GM15510 (cell line): ENCODE results near the gene TM9SF4.

Experiments
- POLR2A ChIP-seq: IDR thresholded peaks from 3 replicates; pipeline ENCODE4 v1.6.1; 2011; ENCODE audit warnings: borderline replicate concordance; ENCODE audit not compliant: insufficient read length; ENCODE audit errors: extremely low read depth

TM9SF4 gene, protein sequence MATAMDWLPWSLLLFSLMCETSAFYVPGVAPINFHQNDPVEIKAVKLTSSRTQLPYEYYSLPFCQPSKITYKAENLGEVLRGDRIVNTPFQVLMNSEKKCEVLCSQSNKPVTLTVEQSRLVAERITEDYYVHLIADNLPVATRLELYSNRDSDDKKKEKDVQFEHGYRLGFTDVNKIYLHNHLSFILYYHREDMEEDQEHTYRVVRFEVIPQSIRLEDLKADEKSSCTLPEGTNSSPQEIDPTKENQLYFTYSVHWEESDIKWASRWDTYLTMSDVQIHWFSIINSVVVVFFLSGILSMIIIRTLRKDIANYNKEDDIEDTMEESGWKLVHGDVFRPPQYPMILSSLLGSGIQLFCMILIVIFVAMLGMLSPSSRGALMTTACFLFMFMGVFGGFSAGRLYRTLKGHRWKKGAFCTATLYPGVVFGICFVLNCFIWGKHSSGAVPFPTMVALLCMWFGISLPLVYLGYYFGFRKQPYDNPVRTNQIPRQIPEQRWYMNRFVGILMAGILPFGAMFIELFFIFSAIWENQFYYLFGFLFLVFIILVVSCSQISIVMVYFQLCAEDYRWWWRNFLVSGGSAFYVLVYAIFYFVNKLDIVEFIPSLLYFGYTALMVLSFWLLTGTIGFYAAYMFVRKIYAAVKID

GRCh38 chr20:32109392-32110172 is at the start of gene TM9SF4:
TSS of gene TM9SF4 (plus strand) at chr20:32109714. CDS start at chr20:32109741, 27 bp downstream.
- TF ChIP-seq POLR2A: peak; percentile 80

DNA sequence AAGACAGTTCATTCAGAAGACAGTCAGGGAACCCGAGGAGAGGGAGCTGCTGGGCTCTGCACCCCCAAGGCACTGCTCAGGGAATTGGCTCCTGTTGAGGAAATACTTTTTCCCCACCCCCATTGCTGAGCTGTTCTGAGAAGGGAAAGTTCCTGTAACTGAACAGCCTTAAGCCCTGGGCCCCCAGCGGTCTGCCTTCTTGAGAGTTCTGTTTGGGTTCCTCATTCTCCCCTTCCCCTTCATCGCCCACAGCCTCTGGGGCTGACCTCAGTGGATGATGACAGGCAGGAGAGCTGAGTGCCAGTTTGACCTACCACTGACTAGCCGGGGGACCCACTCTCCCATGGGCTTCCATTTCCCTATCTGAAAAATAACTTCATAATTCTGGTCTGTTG is 46.7 kb upstream of the TM9SF4 start:
- TF ChIP-seq POLR2A: no peak

- TF ChIP-seq POLR2A: no peak
Measured at GRCh38 chr20:32063695-32064094, 45.8 kb upstream of the TM9SF4 start.

GRCh38 chr20:32064667-32065066 is 44.8 kb upstream of the TM9SF4 start:
- no peak for TF ChIP-seq POLR2A

DNA sequence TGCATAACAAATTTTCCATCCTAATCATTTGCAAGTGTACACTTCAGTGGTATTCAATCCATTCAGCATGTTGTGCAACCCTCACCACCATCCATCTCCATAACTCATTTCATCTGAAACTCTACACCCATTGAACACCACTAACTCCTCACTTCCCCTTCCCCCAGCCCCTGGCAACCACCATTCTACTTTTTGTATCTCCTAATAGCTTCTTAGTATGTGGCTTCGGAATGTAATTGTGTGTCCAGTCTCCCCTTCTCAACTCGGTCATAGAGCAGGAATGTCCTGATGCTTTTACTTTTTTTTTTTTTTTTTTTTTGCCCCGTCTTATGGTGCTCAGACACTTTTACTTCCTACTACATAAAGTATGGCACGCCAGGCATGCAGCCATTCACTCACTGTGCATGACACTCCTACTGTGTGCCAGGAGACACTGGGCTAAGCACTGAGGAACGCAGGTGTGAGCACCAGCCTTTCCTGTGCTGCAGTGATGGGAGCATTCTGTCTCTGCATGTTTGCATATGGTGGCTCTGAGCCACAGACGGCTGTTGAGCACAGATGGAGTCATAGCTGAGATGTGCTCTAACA is 42.2 kb upstream of the TM9SF4 start:
- TF ChIP-seq POLR2A: no peak

- TF ChIP-seq POLR2A: no peak
Measured at GRCh38 chr20:32068174-32068573, 41.3 kb upstream of the TM9SF4 start.

- no peak for TF ChIP-seq POLR2A
Measured at GRCh38 chr20:32069711-32070110, 39.8 kb upstream of the TM9SF4 start.

DNA sequence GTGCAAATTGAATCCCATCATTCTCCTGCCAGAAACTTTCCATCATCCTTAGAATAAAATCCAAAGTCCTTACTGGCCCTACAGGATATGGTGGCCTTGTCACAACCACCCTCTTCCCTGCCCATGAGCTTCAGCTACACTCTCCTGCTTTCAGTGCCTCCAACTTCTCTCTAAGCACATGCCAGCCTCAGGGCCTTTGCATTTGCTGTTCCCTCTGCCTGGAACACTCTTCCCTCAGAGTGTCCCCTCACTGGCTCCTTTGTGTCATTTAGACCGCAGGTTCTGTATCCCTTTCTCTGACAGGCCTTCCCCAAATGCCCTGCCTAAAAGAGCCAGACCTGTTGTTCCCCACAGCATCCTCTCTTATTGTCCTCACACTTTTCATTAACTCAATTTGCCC is 39.2 kb upstream of the TM9SF4 start:
- TF ChIP-seq POLR2A: no peak

DNA sequence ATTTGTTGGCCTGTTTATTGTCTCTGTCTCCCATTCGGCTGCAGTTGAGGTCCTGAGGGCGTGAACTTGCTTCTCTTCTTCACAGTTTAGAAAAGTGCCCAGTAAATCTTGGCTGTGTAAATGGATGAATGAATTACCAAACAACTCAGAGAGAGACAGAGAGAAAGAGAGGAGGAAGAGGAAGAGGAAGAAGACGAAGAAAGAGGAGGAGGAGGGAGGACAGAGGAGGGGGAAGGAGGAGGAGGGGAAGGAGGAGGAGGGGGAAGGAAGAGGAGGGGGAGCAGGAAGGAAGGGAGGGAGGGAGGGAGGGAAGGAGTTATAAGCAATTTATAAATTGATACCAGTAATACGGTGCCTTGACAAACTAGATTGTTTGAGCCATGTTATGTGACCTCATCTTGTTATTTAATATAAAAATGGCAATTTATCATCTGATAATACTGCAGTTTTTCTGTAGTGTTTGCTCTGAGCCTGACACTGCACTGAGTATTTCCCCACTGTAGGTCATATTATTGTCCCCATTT is 38.8 kb upstream of the TM9SF4 start:
- TF ChIP-seq POLR2A: no peak

- TF ChIP-seq POLR2A: no peak
Measured at GRCh38 chr20:32071395-32072167, 37.9 kb upstream of the TM9SF4 start.

DNA sequence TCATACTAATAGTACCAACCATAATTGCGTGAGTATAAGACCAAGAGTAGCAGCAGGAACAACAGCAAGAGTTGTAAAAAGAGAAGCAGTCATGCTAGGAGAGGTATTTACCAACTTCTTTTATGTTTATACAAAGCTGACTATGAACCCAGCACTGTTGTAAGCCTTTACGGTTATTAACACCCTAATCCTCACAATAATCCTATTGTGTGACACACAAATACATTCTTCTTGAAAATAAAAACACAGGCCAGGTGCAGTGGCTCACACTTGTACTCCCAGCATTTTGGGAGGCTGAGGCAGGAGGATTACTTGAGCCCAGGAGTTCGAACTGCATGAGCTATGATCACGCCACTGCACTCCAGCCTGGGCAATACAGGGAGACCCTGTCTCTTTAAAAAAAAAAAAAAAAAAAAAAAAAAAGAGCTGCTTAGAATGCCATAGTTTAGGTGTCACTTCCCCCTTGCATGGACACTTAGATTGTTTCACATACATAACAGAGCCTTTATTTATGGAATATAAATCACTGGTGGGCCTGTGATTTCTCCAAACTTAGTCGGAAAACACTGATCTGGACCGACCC is 37.3 kb upstream of the TM9SF4 start:
- no peak for TF ChIP-seq POLR2A

DNA sequence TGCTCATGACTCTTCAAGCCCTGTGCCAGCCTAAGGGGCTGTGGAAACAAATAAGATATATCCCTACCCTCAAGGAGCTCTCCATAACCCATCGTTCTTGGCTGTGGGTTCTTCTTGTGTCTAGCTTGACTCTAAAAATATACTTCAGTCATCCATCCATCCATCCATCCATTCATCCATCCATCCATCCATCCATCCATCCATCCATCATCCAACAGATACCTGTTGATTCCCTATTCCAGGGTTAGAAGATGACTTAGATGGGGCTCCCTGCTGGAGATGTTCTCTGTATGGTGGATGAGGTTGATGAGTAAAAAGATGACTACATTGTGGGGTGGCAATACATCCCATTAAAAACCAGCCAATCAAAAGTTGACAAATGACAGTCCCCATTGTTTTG is 34.0 kb upstream of the TM9SF4 start:
- TF ChIP-seq POLR2A: no peak

DNA sequence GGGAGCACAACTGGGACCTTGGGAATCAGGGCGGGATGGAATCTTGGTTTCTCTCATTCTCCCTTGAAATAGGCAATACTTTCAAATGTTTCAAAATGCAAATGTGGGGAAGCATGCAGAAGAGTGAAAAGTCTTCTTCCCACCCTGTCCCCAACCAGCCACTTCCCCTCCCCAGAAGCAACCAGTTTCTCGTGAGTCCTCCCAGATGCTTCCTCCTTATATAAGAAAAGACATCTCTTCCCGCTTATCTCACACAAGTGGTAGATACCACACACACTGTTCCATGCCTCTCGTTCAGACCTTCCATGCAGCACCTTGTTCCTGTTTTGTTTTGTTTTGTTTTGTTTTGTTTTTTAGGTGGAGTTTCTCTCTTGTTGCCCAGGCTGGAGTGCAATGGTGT is 32.3 kb upstream of the TM9SF4 start:
- TF ChIP-seq POLR2A: no peak

GRCh38 chr20:32078322-32078721 is 31.2 kb upstream of the TM9SF4 start:
- TF ChIP-seq POLR2A: no peak
